Endothelial cell of umbilical vein (primary cell): Measurements from ENCODE around the gene EMCN. TPM values are rescaled to one million over a fixed set of nuclear protein-coding genes. Genes with fewer than 3 reads are reported as not detected.

Source experiments
- BruUV-seq: library from RNA; stranded (reverse); fragments of 400-500 nt; replicated peaks from 2 replicates; lab custom pipeline; 2021; lab: Mats Ljungman, UMichigan
- CTCF ChIA-PET: fragments of 300-600, 350-600 bp; sonication (Branson Sonifier 250); formaldehyde crosslinking; loops from one replicate; lab custom pipeline; 2021; ENCODE audit warnings: antibody characterized with exemption, inconsistent platforms; lab: Charles Lee
- POLR2A ChIA-PET: fragments of 300-600, 350-600 bp; sonication (Branson Sonifier 250); formaldehyde crosslinking; loops from one replicate; lab custom pipeline; 2021; ENCODE audit warnings: antibody characterized with exemption, inconsistent platforms; lab: Charles Lee
- DNase-seq: peaks from one replicate; pipeline ENCODE4 v3.0.0-alpha.2; 2011; ENCODE audit warnings: low read depth, low spot score
- FAIRE-seq: peaks from 2 replicates; lab custom pipeline; 2011; peaks lifted over from hg19 to GRCh38; lab: Jason Lieb, UNC
- H2AFZ ChIP-seq: 2 replicates; pipeline ENCODE4 v1.6.0; 2012; ENCODE audit warnings: low read depth, low read length, control low read depth, inconsistent platforms
- H3K27ac ChIP-seq: 2 replicates; pipeline ENCODE4 v1.5.1; 2011; ENCODE audit warnings: low read depth, mild to moderate bottlenecking, control low read depth, low read length, moderate library complexity; ENCODE audit not compliant: insufficient read depth
- H3K27me3 ChIP-seq, 2 experiments: 2 replicates each; pipeline versions ENCODE4 v1.6.0 to v1.6.1; 2011; ENCODE audit warnings: low read length in 2 of 2, mixed read lengths in 1 of 2; ENCODE audit not compliant: control insufficient read depth in 2 of 2, insufficient read depth in 2 of 2
- H3K36me3 ChIP-seq, 2 experiments: 2 replicates in 1 of 2; 3 replicates in 1 of 2; pipeline ENCODE4 v1.5.1; 2011; ENCODE audit warnings: low read length in 2 of 2, mild to moderate bottlenecking in 1 of 2, moderate library complexity in 1 of 2; ENCODE audit not compliant: control insufficient read depth in 2 of 2, insufficient read depth in 2 of 2; ENCODE audit errors: extremely low read depth in 1 of 2
- H3K4me1 ChIP-seq: 3 replicates; pipeline ENCODE4 v1.5.1; 2011; ENCODE audit warnings: mild to moderate bottlenecking, low read length; ENCODE audit not compliant: control insufficient read depth, insufficient read depth; ENCODE audit errors: extremely low read depth
- H3K4me2 ChIP-seq: 2 replicates; pipeline ENCODE4 v1.6.1; 2011; ENCODE audit warnings: low read length, control low read depth, mixed read lengths; ENCODE audit not compliant: insufficient read depth
- H3K4me3 ChIP-seq, 3 experiments: fragments of 200-600 bp in 1 of 3; sonication (generic), shearing (Covaris generic) in 1 of 3; replicated peaks in 1 of 3; 2 replicates each; pipeline ENCODE4 v1.5.1; 2011 to 2016; ENCODE audit warnings: control low read depth in 3 of 3, low read length in 3 of 3, mild to moderate bottlenecking in 2 of 3, inconsistent platforms in 1 of 3, low read depth in 1 of 3, moderate library complexity in 1 of 3; ENCODE audit not compliant: insufficient read depth in 1 of 3
- H3K79me2 ChIP-seq: 2 replicates; pipeline ENCODE4 v1.6.0; 2012; ENCODE audit warnings: low read length, inconsistent platforms; ENCODE audit not compliant: control insufficient read depth, insufficient read depth
- H3K9ac ChIP-seq: replicated peaks from 2 replicates; pipeline ENCODE3; 2011; ENCODE audit warnings: low read length, control low read depth; ENCODE audit not compliant: insufficient read depth; ENCODE audit errors: extremely low read depth
- H3K9me1 ChIP-seq: replicated peaks from 3 replicates; pipeline ENCODE4 v1.6.0; 2011; ENCODE audit warnings: mild to moderate bottlenecking, low read length; ENCODE audit not compliant: control insufficient read depth, insufficient read depth; ENCODE audit errors: extremely low read depth
- H3K9me3 ChIP-seq: replicated peaks from 2 replicates; pipeline ENCODE4 v1.5.1; 2012; ENCODE audit warnings: low read length, inconsistent platforms; ENCODE audit not compliant: control insufficient read depth, insufficient read depth
- H4K20me1 ChIP-seq: replicated peaks from 2 replicates; pipeline ENCODE3; 2011; ENCODE audit warnings: mild to moderate bottlenecking, low read length; ENCODE audit not compliant: control insufficient read depth, insufficient read depth; ENCODE audit errors: extremely low read depth
- CTCF ChIP-seq, 2 donors: IDR thresholded peaks; 1 replicate in 1 of 2; 2 replicates in 1 of 2; pipeline ENCODE4 v1.5.1; 2011; ENCODE audit warnings: low read length in 2 of 2, mild to moderate bottlenecking in 2 of 2, moderate library complexity in 2 of 2, control low read depth in 1 of 2, inconsistent platforms in 1 of 2, low read depth in 1 of 2; ENCODE audit not compliant: insufficient read depth in 1 of 2; ENCODE audit errors: extremely low read depth in 1 of 2
- EZH2 ChIP-seq: IDR thresholded peaks from 2 replicates; pipeline ENCODE4 v1.6.1; 2012; ENCODE audit warnings: borderline replicate concordance, low read depth, mild to moderate bottlenecking, moderate library complexity, low read length, inconsistent platforms; ENCODE audit not compliant: severe bottlenecking
- FOS ChIP-seq: IDR thresholded peaks from 2 replicates; pipeline ENCODE4 v1.6.1; 2011; ENCODE audit warnings: mild to moderate bottlenecking, low read length, moderate library complexity, borderline replicate concordance; ENCODE audit not compliant: insufficient read depth
- GATA2 ChIP-seq: IDR thresholded peaks from 2 replicates; pipeline ENCODE4 v1.7.0; 2011; ENCODE audit warnings: low read depth, mild to moderate bottlenecking, moderate library complexity, mixed read lengths, low read length; ENCODE audit not compliant: insufficient read length, insufficient read depth
- JUN ChIP-seq: IDR thresholded peaks from 2 replicates; pipeline ENCODE4 v1.6.1; 2011; ENCODE audit warnings: borderline replicate concordance, low read depth; ENCODE audit not compliant: insufficient read length, insufficient read depth
- MYC ChIP-seq: IDR thresholded peaks from one replicate; pipeline ENCODE4 v1.6.1; 2011; ENCODE audit warnings: mild to moderate bottlenecking, low read depth, low read length
- POLR2A ChIP-seq: IDR thresholded peaks from 2 replicates; pipeline ENCODE4 v1.6.1; 2012; ENCODE audit warnings: low read depth, mild to moderate bottlenecking, control low read depth, low read length
- POLR2AphosphoS5 ChIP-seq: IDR thresholded peaks from 2 replicates; pipeline ENCODE4 v1.6.1; 2012; ENCODE audit warnings: low read depth, mild to moderate bottlenecking, control low read depth, low read length, moderate library complexity; ENCODE audit not compliant: insufficient read depth
- dilution Hi-C: fragments of 300-500 bp; cut with MboI; formaldehyde crosslinking; loops from one replicate; pipeline ENCODE4 v1.15.0; 2019; ENCODE audit warnings: low sequenced_read_pairs; ENCODE audit not compliant: extremely low pct_ligation_motif_present
- intact Hi-C: fragments of 100-400 bp; cut with micrococcal nuclease; formaldehyde crosslinking; loops from one replicate; pipeline ENCODE4 v1.10.0; 2022
- polyA plus RNA-seq, 4 experiments: library from polyadenylated mRNA; depleted of rRNA in 3 of 4; stranded (reverse) in 3 of 4; unstranded in 1 of 4; fragments of >200 nt; gene quantifications; 2 replicates each; pipeline versions ENCODE4 v1.2.1 to v1.2.3, GENCODE V29; 2011 to 2012; ENCODE audit warnings: missing spikeins in 1 of 4
- total RNA-seq: library from RNA; stranded (reverse); gene quantifications from 2 replicates; pipeline ENCODE4 v1.2.3, GENCODE V29; 2021
- TF ChIP-seq, protein P1 (sequence below): IDR thresholded peaks from 2 replicates; pipeline ENCODE4 v1.6.1; 2011; ENCODE audit not compliant: insufficient read depth, insufficient read length

The EMCN gene
- total and polyA plus RNA-seq, 2 donors (not counting 3 experiments of a cell fraction or from before 2014, with no cell fraction given) = 51.6 to 97.3 TPM

- peaks cover 15% of the 10 kb centered on the region for H3K4me1 ChIP-seq
- ChIA-PET POLR2A (no interaction called here), CTCF (interaction anchor here (0.9 kb wide), 2 partner anchors 9 to 25 kb away, joined by 3 read pairs; no protein-coding TSS in a partner anchor)
- no peaks in the 10 kb centered on the region for H3K9me1 ChIP-seq
- no peak for DNase-seq
- TF ChIP-seq EZH2 = no peak
- H3K79me2 ChIP-seq = no peaks in the 10 kb centered on the region
- intact Hi-C loops = no loop called here
- no peaks in the 10 kb centered on the region for H3K27me3 ChIP-seq
- H3K9me3 ChIP-seq = no peaks in the 10 kb centered on the region
- no peak overlapping the region for H2AFZ ChIP-seq
- no TSS peak for BruUV-seq
- no peak overlapping the region for H3K4me3 ChIP-seq
- FAIRE-seq = no peak
- H3K27ac ChIP-seq = no peak overlapping the region
- no peaks in the 10 kb centered on the region for H4K20me1 ChIP-seq
- no peak overlapping the region for H3K9ac ChIP-seq
- dilution Hi-C loops = no loop called here
- H3K4me2 ChIP-seq = no peak overlapping the region
- no peaks in the 10 kb centered on the region for H3K36me3 ChIP-seq
Observed at GRCh38 chr4:100347241-100347640, 170.6 kb downstream of the EMCN start.

DNA sequence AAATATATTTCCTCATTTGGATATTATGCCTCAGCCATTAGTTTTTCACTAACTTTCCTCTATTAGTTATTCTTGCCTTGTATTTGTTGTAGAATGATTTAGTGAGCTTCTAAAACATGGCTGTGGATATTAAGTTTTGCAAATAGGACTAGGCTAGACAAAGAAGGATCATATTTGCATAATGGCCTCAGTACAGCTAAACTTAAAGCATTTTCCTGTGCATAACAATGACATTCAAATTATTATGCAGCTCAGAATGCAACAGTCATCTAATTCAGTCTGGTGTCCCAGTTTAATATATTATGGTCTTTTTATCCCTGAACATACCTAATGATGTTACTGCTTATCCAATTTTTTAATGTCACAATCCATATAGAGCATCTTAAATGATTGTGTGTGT is 172.2 kb downstream of the EMCN start:
- Histone ChIP-seq H3K36me3 (no peaks in the 10 kb centered on the region), H3K4me1 (peaks cover 15% of the 10 kb centered on the region), H3K27me3 (no peaks in the 10 kb centered on the region), H3K4me3 (no peak overlapping the region), H3K9me3 (no peaks in the 10 kb centered on the region), H4K20me1 (no peaks in the 10 kb centered on the region), H3K4me2 (no peak overlapping the region), H3K27ac (no peak overlapping the region), H3K79me2 (no peaks in the 10 kb centered on the region), H2AFZ (no peak overlapping the region), H3K9ac (no peak overlapping the region), H3K9me1 (no peaks in the 10 kb centered on the region)
- no TSS peak for BruUV-seq
- intact Hi-C loops = no loop called here
- ChIA-PET POLR2A (no interaction called here), CTCF (interaction anchor here (1.5 kb wide), 1 partner anchor 32 kb away, joined by 4 read pairs; no protein-coding TSS in a partner anchor)
- no peak for DNase-seq
- dilution Hi-C loops = no loop called here
- no peak for FAIRE-seq
- TF ChIP-seq EZH2 (no peak), FOS (no peak), JUN (no peak), CTCF (IDR thresholded peaks at IDR 0.05; ENCODE audit: extremely low read depth in 1 of 2, insufficient read depth in 1 of 2, low read depth in 1 of 2, low read length in 2 of 2) (no peak), MYC (no peak), POLR2AphosphoS5 (no peak), POLR2A (no peak), GATA2 (no peak)
- TF ChIP-seq, protein P1, sequence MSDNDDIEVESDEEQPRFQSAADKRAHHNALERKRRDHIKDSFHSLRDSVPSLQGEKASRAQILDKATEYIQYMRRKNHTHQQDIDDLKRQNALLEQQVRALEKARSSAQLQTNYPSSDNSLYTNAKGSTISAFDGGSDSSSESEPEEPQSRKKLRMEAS = no peak
